Measurements from ENCODE around the gene AGTR1.
A peak's percentile ranks its signal among the peaks of the same experiment; 100 is the strongest.

DNA sequence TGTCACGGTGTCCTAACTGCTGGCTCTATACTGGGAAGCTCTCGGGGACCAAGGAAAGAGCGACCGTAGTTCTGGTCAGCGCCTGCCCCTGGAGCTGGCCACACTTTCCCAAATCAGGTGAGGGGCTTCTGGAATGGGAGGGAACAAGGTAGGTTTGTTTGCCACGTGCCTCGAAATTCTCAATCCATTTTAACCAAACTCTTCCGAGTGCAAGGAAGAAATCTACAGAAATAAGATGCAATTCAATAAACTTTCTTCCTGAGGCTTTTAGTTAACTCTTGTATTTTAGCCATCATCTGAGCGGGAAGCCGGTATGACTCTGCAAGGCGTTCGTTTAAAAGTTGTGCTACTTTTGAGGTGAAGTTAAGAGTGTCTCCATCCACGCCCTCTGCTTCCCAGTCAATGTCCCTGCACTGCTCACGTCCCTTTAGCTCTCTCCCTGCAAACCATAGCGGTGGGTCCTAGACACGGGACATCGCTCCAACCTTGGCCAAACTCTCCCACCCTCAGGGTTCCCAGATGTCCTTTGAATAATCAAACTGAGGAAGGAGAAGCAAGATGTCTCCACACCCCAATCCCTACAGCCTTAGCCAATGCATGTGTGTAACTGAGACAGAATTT, 597 bp downstream of the AGTR1 start:
- TF ChIP-seq, protein P1, sequence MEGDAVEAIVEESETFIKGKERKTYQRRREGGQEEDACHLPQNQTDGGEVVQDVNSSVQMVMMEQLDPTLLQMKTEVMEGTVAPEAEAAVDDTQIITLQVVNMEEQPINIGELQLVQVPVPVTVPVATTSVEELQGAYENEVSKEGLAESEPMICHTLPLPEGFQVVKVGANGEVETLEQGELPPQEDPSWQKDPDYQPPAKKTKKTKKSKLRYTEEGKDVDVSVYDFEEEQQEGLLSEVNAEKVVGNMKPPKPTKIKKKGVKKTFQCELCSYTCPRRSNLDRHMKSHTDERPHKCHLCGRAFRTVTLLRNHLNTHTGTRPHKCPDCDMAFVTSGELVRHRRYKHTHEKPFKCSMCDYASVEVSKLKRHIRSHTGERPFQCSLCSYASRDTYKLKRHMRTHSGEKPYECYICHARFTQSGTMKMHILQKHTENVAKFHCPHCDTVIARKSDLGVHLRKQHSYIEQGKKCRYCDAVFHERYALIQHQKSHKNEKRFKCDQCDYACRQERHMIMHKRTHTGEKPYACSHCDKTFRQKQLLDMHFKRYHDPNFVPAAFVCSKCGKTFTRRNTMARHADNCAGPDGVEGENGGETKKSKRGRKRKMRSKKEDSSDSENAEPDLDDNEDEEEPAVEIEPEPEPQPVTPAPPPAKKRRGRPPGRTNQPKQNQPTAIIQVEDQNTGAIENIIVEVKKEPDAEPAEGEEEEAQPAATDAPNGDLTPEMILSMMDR (IDR thresholded peaks at IDR 0.05) = no peak
- TF ChIP-seq EZH2 (IDR thresholded peaks at IDR 0.05) (no peak), EZH2phosphoT487 (IDR thresholded peaks at IDR 0.05) (peak; percentile 43)

Data from neural progenitor cell (in vitro differentiated cells).